ENCODE measurements around the gene PNP. TPM values are rescaled to one million over a fixed set of nuclear protein-coding genes. Genes with fewer than 3 reads are reported as not detected.
A peak's percentile ranks its signal among the peaks of the same experiment; 100 is the strongest.
"Not testable (repeated sequence)": the region's sequence is repeated elsewhere in the genome, so short reads cannot be mapped to it uniquely, and the experiment has no call there.

Gene PNP
- total RNA-seq, 4 donors from 2014 or later = 51.4 to 70.1 (median 53.7) TPM

DNA sequence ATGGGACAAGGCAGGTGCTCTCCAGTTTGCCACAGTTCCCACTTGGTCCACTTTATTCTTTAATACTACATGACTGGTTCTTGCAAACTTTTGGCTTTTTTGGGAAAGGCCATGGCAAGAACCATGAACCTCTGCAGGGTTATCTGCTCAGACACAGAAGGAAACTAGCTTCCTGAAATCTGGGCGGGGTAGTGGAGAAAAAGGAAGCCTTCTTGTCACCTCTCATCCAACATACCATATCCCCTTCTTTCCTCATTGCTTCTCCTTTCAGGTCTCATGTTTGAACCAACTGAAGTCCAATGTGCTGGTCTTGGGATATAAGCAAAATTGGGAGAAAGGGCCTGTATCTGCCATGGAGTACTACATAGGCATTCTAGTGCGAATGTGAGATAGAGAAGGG, 27.7 kb upstream of the PNP start:
- Histone ChIP-seq H3K27me3 (no peaks in the 10 kb centered on the region), H3K27ac (peak overlapping the region in 1 of 4 donors; percentile 46), H3K4me1 (no peaks in the 10 kb centered on the region), H3K36me3 (peaks cover 0 to 12% (median 0%) of the 10 kb centered on the region in 3 donors), H3K4me3 (no peak overlapping the region), H3K9me3 (no peaks in the 10 kb centered on the region)
- no peak for DNase-seq
- TF ChIP-seq POLR2A (IDR thresholded peaks at IDR 0.05) = no peak
- TF ChIP-seq, protein P1, sequence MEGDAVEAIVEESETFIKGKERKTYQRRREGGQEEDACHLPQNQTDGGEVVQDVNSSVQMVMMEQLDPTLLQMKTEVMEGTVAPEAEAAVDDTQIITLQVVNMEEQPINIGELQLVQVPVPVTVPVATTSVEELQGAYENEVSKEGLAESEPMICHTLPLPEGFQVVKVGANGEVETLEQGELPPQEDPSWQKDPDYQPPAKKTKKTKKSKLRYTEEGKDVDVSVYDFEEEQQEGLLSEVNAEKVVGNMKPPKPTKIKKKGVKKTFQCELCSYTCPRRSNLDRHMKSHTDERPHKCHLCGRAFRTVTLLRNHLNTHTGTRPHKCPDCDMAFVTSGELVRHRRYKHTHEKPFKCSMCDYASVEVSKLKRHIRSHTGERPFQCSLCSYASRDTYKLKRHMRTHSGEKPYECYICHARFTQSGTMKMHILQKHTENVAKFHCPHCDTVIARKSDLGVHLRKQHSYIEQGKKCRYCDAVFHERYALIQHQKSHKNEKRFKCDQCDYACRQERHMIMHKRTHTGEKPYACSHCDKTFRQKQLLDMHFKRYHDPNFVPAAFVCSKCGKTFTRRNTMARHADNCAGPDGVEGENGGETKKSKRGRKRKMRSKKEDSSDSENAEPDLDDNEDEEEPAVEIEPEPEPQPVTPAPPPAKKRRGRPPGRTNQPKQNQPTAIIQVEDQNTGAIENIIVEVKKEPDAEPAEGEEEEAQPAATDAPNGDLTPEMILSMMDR (IDR thresholded peaks at IDR 0.05) = no peak

DNA sequence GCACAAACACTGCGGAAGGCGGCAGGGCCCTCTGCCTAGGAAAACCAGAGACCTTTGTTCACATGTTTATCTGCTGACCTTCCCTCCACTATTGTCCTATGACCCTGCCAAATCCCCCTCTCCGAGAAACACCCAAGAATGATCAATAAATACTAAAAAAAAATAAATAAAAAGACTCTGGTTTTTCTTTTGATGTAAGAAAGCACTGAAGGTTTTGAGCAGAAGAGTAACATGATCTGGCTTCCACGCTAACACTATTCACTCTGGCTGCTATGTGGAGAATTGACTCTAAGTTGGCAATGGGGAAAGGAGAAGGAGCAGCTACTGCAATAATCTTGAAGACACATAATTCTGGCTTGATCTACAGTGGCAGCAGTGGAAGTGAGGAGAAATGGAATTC, 25.6 kb upstream of the PNP start:
- H3K36me3 ChIP-seq = peaks cover 0 to 34% (median 0%) of the 10 kb centered on the region in 3 donors
- H3K9me3 ChIP-seq, DNase-seq, H3K27ac ChIP-seq, H3K27me3 ChIP-seq, H3K4me3 ChIP-seq, H3K4me1 ChIP-seq: not testable (repeated sequence)

DNA sequence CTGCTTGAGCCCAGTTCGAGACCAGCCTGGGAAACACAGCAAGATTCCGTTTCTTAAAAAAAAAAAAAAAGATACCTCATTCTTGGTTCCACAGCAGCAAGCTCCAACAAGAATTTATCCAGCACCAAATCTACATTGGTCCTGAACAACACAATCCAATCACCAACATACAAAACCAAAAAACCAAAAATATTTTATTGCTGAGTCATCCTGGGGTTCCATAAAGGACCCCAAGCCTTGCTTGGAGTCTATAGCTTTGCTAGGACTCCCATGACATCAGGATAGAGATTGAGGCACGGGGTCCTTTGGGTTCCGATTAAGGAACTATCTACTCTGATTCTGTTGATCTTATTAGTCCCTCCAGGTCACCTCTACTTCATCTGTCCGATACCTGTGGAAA, 22.3 kb upstream of the PNP start:
- TF ChIP-seq, protein P1 (IDR thresholded peaks at IDR 0.05) = no peak
- no peak for TF ChIP-seq POLR2A (IDR thresholded peaks at IDR 0.05)
- no peak for DNase-seq
- H3K27me3 ChIP-seq = no peaks in the 10 kb centered on the region
- no peak overlapping the region for H3K27ac ChIP-seq
- H3K9me3 ChIP-seq = no peaks in the 10 kb centered on the region
- no peak overlapping the region for H3K4me3 ChIP-seq
- H3K4me1 ChIP-seq = no peaks in the 10 kb centered on the region
- peaks cover 0 to 66% (median 0%) of the 10 kb centered on the region in 3 donors for H3K36me3 ChIP-seq

DNA sequence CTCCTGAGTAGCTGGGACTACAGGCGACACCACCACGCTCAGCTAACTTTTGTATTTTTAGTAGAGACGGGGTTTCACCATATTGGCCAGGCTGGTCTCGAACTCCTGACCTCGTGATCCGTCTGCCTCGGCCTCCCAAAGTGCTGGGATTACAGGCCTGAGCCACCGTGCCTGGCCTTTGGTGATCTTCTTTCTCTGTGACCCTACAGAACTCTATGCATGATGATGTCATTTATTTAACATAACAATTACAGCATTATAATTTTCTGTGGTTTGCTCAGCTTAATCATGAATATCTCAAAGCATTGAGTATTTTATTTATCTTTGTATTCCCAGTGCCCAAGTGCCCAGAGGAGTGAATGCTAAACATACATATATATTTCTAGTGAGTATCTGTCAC, 16.4 kb upstream of the PNP start:
- H3K27ac ChIP-seq, DNase-seq: not testable (repeated sequence)
- H3K36me3 ChIP-seq = peaks cover 0 to 59% (median 0%) of the 10 kb centered on the region in 3 donors

DNA sequence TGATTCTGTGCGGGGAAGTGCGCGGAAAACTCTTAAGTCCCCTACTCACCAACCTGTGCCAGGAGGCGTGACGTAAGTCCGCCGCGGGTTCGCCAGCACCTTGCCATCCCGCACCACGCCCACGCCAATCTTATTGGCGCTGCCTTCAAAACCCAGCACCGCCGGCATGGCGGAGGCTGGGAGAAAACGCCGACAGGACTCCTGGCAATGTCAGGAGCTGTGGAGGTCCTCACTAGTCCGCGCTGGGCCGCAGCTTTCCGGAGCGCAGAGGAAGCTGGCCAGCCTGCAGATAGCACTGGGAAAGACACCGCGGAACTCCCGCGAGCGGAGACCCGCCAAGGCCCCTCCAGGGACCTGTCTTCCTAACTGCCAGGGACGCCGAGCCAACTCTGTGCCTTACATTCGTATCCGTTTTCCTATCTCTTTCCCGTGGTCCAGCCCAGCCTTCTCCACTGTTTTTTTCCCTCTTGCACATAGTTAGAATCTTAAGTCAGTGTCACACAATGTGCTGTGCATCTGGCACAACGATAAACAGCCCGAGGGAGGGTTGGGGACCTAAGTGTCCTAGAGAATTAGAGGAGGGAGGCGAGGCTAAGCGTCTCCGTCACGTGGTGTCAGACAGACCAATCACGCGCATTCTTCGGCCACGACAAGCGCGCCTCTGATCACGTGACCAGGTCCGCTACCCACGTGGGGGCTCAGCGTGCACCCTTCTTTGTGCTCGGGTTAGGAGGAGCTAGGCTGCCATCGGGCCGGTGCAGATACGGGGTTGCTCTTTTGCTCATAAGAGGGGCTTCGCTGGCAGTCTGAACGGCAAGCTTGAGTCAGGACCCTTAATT, 14.5 kb upstream of the PNP start, which contains the start of the genes APEX1 and OSGEP:
Gene APEX1, plus strand, starts transcription at position 711 of the 839 bp plus-strand sequence. CDS start 420 bp downstream, outside the sequence.
Gene OSGEP, minus strand, starts transcription at position 297 of the 839 bp plus-strand sequence. Its CDS starts 129 bp downstream, at position 168.
- DNase-seq = peak; percentile 98 to 99 (median 99)
- Histone ChIP-seq H3K27ac (peak within 1 kb of the TSS; percentile 83 to 97 (median 88)), H3K9me3 (no peaks in the 10 kb centered on the region), H3K36me3 (peaks cover 0 to 57% (median 0%) of the 10 kb centered on the region in 3 donors), H3K4me3 (peak within 1 kb of the TSS; percentile 49 to 89 (median 72)), H3K27me3 (no peaks in the 10 kb centered on the region), H3K4me1 (peaks cover 0 to 49% (median 13%) of the 10 kb centered on the region in 4 donors)
- TF ChIP-seq, protein P1 (IDR thresholded peaks at IDR 0.05) = peak in 3 of 6 experiments; percentile 10 to 27 (median 10)
- TF ChIP-seq POLR2A (IDR thresholded peaks at IDR 0.05) = peak; percentile 58 to 92

More for the DNA sequence above, 16.4 kb upstream of the PNP start:
- H3K4me1 ChIP-seq = peaks cover 0 to 30% (median 11%) of the 10 kb centered on the region in 4 donors
- not testable (repeated sequence) for H3K4me3 ChIP-seq, H3K27me3 ChIP-seq, H3K9me3 ChIP-seq

DNA sequence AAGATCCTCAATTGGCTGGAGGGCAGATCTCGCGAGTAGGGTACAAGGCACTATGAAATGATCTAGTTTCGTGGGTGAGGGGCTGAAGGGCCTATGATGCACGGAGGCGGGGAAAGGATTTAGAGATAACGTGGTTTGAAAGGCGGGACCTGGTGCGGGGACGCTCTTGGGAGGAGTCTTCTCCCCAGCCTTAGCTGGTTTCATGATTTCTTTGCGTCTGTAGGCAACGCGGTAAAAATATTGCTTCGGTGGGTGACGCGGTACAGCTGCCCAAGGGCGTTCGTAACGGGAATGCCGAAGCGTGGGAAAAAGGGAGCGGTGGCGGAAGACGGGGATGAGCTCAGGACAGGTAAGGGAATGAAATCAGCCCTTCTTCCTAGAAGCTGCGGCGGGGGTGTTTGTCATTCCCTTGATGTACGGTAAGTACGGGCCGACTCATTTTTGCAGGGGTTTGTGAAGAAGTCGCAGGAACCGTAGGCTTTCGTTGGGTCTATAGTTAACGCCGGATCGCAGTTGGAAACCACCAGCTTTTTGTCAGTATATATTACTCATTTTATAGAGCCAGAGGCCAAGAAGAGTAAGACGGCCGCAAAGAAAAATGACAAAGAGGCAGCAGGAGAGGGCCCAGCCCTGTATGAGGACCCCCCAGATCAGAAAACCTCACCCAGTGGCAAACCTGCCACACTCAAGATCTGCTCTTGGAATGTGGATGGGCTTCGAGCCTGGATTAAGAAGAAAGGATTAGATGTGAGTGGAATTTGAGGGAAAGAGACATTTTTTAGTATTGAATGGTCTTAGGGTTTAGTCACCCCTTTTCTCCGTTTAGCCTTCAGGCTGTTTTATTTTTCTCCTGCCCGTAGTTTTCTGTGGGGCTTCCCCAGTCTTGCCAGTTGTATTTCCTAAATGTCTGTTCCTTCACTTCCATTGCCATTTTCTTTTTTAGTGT, 13.6 kb upstream of the PNP start:
- H3K27ac ChIP-seq = peak overlapping the region; percentile 83 to 97 (median 88)
- TF ChIP-seq, protein P1 (IDR thresholded peaks at IDR 0.05) = no peak
- no peak for TF ChIP-seq POLR2A (IDR thresholded peaks at IDR 0.05)
- H3K36me3 ChIP-seq = peaks cover 0 to 48% (median 0%) of the 10 kb centered on the region in 3 donors
- H3K27me3 ChIP-seq = no peaks in the 10 kb centered on the region
- no peaks in the 10 kb centered on the region for H3K9me3 ChIP-seq
- H3K4me3 ChIP-seq = peak overlapping the region; percentile 49 to 89 (median 72)
- DNase-seq = peak in 1 of 3 donors; percentile 54
- peaks cover 0 to 58% (median 20%) of the 10 kb centered on the region in 4 donors for H3K4me1 ChIP-seq
